GM21381 (cell line): ENCODE data around the gene HS3ST2.
"Not testable (repeated sequence)": the region's sequence is repeated elsewhere in the genome, so short reads cannot be mapped to it uniquely, and the experiment has no call there.

Experiments used
- ATAC-seq: cut with Tn5 transposase; IDR thresholded peaks from one replicate; pipeline ENCODE4 v1.9.1; 2021; ENCODE audit warnings: mild to moderate bottlenecking, moderate library complexity; ENCODE audit not compliant: unreplicated experiment

The HS3ST2 gene

GRCh38 chr16:22929461-22929860 lies 115.5 kb downstream of the HS3ST2 start:
- ATAC-seq = no peak

DNA sequence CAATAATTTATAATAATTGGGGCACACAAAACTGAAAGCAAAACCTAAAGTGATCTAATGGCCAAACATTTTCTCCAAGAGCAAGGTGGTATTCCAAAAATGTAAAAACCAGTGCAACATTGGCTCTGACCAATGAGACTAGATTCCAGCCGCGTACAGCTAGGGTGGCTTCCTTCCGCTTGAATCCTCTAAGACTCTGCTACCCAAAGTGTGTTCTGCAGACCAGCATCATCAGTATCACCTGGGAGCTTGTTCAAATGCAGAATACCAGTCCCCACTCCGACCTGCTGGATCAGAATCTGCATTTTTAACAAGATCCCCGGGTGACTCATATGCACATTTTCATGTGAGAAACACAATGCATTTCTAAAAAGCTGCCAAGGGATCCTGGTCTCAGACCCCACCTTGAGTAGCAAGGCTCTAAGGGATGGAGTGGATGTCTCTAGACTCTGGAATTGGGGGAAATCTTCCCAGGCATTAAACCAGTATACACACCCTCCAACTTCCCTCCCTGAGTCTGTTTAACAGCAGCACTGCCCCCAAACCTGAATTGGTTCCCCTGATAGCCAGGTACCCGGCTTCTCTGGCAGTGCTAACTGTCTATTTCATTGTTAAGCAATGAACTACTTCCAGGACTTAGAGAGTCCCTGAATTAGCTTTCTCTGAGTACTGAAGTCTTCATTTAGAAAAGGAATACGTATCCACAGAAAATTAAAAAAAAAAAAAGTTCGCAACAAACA lies 118.2 kb downstream of the HS3ST2 start:
- ATAC-seq = no peak

- no peak for ATAC-seq
Measured at GRCh38 chr16:22933173-22933572, 119.2 kb downstream of the HS3ST2 start.

- ATAC-seq = no peak
Measured at GRCh38 chr16:22934786-22935185, 120.8 kb downstream of the HS3ST2 start.

- ATAC-seq = no peak
Measured at GRCh38 chr16:22937169-22937568, 123.2 kb downstream of the HS3ST2 start.

- ATAC-seq = no peak
Measured at GRCh38 chr16:22938647-22939046, 124.7 kb downstream of the HS3ST2 start.

- ATAC-seq = not testable (repeated sequence)
Measured at GRCh38 chr16:22939744-22940363, 125.9 kb downstream of the HS3ST2 start.

- no peak for ATAC-seq
Measured at GRCh38 chr16:22941970-22942501, 128.1 kb downstream of the HS3ST2 start.

DNA sequence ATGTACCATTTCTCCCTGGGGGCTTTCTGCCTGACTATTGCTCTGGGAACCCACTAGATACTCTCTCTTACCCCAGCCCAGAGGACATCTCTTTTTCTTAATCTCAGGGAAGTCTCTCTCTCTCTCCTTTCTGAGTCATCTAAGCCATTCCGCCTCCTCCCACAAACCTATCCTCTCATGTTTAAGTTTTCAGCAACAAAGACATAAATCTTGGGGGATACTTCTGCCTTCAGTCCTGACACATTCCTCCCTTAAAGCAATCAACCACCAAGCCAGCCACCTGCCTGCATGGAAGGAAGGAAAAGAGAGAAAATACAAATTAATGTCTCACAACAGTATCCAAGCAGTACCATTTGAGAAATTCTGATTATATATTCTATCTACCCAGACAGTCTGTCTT lies 128.8 kb downstream of the HS3ST2 start:
- ATAC-seq = no peak

- no peak for ATAC-seq
Measured at GRCh38 chr16:22945361-22945760, 131.4 kb downstream of the HS3ST2 start.

DNA sequence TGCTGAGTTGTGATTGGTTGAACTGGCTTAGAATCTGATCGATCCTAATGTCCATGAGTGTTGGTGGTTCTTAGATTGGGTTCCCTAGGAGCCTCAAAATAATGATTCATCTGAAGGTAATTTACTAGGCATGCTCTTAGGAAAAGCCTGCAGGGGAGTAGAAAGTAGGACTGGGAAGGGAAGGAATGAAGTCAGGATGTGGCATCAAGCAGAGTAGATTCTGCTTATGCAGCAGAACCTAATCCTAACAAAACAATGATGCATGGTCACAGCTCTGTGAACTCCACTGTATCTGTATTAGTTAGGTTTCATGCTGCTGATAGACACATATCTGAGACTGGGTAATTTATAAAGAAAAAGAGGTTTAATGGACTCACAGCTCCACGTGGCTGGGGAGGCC lies 132.5 kb downstream of the HS3ST2 start:
- ATAC-seq = no peak

GRCh38 chr16:22948058-22948602 lies 134.2 kb downstream of the HS3ST2 start:
- ATAC-seq = no peak

DNA sequence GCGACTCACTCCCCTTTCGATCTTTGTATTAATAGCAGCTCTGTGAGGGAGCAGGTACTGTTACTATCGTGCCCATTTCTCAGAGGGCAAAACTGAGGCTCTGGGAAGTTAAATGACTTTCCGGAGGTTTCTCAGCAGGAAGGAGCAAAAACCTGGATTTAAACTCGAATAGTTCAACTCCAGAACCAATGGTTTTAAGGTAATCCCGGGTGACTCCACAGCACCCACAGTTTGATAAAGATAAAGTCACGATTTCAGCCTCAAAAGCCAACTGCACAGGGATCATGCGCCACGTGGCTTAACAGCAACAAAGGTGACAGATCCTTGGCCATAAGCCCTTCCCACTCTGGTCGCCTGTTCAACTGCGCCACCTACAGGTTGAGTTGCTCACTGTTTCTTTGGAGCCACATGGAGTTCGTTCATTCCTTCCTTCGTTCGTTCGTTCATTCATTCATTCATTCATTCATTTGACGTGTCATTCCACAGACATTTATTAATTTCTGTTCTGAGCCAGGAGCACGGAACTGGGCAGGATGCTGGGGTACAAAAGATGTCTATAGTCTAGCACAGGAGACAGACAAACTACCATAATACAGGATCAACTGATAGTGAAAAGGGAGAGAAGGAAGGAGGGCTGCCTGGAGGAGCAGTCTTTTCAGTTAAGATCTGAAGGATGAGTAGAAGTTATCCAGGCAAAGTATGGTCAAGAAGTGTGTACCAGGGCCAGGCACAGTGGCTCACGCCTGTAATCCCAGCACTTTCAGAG lies 134.8 kb downstream of the HS3ST2 start:
- ATAC-seq = no peak

GRCh38 chr16:22955461-22956070 lies 141.6 kb downstream of the HS3ST2 start:
- ATAC-seq = no peak

GRCh38 chr16:22961206-22961605 lies 147.2 kb downstream of the HS3ST2 start:
- ATAC-seq = no peak

GRCh38 chr16:22962905-22963304 lies 148.9 kb downstream of the HS3ST2 start:
- no peak for ATAC-seq
